ENCODE data around the gene BDKRB1.
"Not testable (repeated sequence)": the region's sequence is repeated elsewhere in the genome, so short reads cannot be mapped to it uniquely, and the experiment has no call there.

BDKRB1 gene

GRCh38 chr14:96235426-96235825 is 20.6 kb upstream of the BDKRB1 start:
- DNase-seq, result no peak

GRCh38 chr14:96237641-96238040 is 18.4 kb upstream of the BDKRB1 start:
- DNase-seq, result no peak

- DNase-seq, result no peak
These were observed 17.2 kb upstream of the BDKRB1 start for GRCh38 chr14:96238676-96239265.

DNA sequence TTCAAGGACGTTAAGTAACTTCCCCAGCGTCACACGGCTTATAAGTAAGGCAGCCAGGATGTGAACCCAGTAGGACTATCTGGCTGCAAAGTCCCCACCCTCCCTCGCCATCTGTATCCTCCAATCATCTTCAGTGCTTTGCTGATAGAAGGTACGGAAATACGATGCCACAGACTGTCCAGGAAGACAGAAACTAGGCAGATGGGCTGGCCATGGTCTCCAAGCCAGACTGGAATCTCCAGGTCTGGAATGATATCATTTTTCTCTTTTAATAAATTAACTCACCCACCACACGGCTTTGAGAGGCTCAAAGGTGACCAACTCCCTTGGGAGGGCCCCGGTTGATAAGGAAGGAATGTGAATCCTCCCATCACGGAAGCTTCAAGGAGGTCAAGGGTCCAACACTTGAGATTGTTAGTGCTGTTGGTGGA is 16.3 kb upstream of the BDKRB1 start:
- DNase-seq, result no peak

DNA sequence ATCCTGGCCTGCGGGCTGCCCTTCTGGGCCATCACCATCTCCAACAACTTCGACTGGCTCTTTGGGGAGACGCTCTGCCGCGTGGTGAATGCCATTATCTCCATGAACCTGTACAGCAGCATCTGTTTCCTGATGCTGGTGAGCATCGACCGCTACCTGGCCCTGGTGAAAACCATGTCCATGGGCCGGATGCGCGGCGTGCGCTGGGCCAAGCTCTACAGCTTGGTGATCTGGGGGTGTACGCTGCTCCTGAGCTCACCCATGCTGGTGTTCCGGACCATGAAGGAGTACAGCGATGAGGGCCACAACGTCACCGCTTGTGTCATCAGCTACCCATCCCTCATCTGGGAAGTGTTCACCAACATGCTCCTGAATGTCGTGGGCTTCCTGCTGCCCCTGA is 15.4 kb upstream of the BDKRB1 start:
- no peak for DNase-seq

GRCh38 chr14:96242126-96242525 is 13.9 kb upstream of the BDKRB1 start:
- DNase-seq, result no peak

DNA sequence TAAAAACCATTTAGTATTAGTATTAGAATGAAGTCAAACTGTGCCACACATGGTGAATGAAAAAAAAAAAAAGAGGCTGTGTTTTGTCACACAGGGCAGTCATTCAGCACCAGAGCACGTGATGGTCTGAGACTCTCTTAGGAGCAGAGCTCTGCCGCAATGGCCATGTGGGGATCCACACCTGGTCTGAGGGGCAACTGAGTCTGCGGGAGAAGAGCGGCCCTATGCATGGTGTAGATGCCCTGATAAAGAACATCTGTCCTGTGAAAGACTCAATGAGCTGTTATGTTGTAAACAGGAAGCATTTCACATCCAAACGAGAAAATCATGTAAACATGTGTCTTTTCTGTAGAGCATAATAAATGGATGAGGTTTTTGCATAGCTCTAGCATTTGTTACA is 12.2 kb upstream of the BDKRB1 start:
- DNase-seq, result no peak

- DNase-seq, result not testable (repeated sequence)
These were observed 10.9 kb upstream of the BDKRB1 start for GRCh38 chr14:96245074-96245473.

GRCh38 chr14:96245710-96246538 is 10.1 kb upstream of the BDKRB1 start:
- no peak for DNase-seq

GRCh38 chr14:96246539-96246847 is 9.5 kb upstream of the BDKRB1 start:
- no peak for DNase-seq

- DNase-seq, result no peak
These were observed 9.0 kb upstream of the BDKRB1 start for GRCh38 chr14:96247031-96247430.

- DNase-seq, result no peak
These were observed 7.0 kb upstream of the BDKRB1 start for GRCh38 chr14:96249029-96249428.

- no peak for DNase-seq
These were observed 5.5 kb upstream of the BDKRB1 start for GRCh38 chr14:96250485-96250884.

- DNase-seq, result no peak
These were observed 4.3 kb upstream of the BDKRB1 start for GRCh38 chr14:96251656-96252155.

DNA sequence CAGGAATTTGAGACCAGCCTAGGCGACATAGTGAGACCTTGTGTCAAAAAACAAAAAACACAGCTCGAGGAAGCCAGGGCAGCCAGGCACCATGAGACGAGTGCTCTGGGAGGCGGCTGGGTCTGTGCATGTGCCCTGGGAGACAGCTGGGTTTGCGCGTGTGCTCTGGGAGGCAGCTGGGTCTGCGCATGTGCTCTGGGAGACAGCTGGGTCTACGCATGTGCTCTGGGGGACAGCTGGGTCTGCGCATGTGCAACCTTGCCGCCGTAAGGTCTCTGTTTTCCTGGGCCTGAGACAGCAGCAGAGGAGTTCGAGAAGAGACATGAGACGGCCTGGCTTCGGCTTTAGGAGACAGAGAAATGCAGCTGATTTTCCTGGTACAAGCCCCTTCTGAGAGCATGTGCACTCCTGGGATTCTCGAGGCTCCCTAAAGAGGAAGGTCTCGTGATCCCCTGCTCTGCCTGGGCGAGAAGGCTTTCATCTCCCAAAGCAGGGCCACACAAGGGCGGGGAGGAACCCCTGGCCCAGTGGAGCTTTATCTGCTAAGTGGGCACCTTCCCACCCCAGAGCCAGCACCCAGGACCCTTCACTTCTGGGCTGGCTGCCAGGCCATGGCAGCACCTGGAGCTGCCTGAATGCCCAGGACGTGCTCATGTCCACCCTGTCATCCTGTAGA is 3.5 kb upstream of the BDKRB1 start:
- no peak for DNase-seq

DNA sequence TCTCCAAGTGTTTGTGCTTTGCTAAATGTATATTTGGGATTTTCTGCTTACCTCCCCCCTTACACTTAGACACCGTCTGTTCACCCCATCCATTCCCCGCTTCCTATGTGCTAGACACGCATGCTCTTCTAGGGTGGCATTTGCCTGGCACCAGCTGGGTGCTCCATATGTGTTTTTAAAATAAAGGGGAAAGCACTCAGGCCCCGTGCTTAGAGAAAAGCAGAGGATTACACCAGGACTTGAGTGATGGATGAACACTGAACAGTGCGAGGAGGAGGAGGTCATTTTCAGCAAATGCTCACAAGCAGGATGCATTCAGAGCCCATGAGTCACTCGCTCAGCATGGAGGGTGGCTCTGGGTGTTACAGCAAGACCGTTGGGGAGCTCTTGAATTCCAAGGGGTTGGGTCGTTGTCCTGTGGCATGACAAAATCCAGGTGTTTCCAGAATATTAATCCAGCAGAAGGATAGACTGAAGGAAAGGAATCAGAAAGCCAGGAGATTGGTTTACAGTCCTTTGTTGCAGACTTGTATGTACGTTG is 2.9 kb upstream of the BDKRB1 start:
- no peak for DNase-seq

DNA sequence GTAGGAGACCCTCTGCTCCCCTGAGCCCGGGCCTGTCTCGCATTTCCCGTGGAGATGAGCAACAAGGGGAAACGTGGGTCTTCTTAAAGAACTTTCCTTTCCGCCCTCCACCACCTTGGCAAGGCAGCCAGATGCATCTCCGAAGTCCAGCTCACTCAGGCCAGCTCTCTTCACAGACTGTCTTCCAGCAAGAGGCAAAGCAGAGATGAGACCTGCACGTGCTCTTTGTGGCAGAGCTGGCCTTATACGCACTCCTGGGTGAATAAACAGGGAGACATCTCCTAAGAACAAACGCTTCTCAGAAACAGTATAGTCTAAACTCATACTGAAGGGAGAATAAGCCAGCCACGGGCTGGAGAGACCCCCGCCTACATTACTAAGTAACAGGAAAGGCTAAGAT is 1.3 kb upstream of the BDKRB1 start:
- no peak for DNase-seq

DNA sequence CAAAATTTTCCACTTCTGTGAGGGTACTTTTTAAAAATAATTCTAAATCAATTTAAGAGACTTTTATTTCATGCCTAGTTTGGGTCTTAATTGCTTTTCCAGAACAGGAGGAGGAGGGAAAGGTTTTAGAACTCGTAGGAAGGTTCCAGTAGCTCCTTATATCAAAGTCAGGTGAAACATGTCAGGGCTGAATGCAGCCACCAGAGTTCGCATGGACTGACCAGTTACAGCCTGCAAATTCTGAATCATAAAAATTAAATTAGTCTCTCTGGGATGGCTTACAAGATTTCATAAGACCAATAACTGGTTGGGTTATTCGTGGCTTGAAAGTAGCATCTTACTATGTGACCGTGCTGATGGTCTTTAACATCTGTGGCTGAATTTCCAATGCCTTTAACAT is 397 bp downstream of the BDKRB1 start:
- DNase-seq, result no peak

DNA sequence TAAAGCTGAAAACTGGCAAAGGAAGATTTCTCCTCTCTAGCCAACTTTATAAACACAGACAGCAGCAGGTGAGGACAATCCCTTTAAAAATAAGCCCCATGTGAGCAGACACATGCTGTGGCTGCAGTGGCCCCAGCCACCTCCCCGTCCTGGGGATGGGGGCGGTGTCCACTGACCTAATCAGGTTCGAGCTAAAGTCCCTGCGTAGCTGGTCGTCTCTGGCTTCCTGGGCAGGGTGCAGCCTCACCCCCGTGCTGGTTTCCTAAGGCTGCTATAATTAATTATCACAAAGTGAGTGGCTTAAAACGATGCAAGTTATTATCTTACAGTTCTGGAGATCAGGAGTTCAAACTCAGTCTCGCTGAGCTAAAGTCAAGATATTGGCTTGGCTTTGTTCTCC is 1.0 kb downstream of the BDKRB1 start:
- DNase-seq, result no peak

DNA sequence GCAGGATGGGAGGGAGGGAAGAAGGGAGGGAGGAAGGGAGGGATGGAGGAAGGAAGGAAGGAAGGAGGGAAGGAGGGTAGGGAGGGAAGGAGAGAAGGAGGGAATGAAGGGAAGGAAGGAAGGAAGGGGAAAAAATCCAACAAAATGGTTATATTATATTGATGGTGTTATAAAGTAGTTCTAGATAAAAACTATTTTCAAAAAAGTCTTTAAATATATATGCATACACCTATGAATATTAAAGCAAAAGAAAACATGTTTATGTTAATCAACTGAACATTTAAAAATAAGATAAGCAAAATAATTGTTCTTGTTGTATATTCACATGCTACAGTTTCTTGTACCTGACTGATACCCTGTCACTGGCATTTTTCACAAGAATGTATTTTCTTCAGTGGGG is 1.9 kb downstream of the BDKRB1 start:
- no peak for DNase-seq

DNA sequence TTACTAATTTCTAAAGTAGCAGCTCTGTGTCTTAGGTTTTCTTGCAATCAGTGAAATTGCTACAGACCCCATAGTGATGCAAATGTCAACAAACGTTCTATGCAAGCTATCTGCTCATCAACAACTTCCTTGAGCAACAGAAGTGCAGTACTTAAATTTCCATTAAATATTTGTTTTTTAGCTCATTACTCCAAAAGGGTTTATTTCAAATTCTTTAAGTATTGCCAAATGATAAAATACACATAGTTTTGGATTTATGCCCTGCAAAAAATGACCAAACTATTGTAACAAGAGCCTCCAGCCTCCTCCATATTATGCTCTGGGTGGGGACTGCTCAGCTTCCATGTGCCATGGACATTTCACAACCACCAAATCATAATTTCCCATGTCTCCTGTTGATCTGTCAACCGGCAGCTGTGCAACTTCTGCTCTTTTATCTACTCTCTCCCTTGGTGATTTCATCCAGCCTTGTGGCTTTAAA is 4.4 kb downstream of the BDKRB1 start:
- no peak for DNase-seq

DNA sequence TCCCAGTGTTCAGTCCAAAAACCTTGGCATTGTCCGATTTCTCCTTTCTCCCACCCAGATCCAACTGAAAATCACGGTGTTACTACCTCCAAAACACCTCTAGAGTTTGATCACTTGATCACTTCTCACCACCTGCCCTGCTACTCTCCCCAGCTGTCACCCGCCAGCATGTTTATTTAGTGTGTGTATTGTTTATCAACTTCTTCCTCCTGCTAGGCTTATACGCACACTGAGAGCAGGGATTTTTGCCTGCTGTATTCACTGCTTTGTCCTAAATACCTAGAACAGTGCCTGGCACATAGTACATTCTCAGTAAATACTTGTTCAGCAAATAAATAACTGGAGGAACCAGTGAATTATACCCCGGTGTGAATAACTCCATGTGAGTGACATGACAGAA is 5.0 kb downstream of the BDKRB1 start:
- no peak for DNase-seq

DNA sequence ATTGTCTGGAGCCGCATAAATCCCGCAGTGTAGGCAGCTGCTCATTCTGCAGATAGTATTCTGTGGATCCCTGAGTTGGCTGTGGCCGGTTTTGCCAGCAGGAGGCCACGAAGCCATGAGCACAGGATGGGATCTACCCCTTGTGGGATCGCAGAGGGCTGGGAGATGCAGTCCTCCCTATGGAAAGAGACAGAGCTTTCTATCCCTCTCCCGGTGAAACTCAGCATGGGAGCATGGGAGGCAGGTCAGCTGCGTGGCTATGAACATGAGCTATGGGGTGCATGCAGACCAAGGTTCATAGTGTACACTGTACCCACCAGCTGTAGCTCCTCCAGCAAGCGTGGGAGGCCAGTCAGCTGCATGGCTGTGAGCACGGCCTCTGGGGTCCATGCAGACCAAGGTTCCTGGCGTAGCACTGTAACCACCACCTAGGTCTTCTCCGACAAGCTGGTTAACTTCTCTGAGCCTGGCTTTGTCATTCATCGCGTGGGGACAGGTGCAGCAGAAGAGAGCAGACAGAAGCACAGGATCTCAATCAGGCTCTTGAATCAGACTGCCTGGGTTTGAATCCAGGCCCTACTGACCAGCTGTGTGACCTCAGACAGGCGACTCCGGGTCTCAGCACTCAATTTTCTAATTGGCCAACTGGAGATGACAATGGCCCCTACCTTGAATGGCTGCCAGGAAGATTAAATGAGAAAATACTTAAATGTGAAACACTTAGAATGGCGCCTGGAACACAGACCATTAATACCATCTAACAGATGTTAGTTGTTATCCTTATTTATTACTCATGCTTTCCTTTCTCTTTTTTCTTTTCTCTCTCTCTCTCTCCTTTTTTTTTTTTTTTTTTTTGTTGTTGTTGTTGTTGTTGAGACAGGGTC is 6.0 kb downstream of the BDKRB1 start:
- DNase-seq, result no peak

Measured in stimulated activated CD4-positive, alpha-beta T cell treated with anti-CD3 and anti-CD28 coated beads, Interleukin-2, amount 100 ng/mL, for 24 hours (primary cell).